HepG2 (cell line): Measurements from ENCODE around the gene GNPAT. TPM values are rescaled to one million over a fixed set of nuclear protein-coding genes. Genes with fewer than 3 reads are reported as not detected.
A peak's percentile ranks its signal among the peaks of the same experiment; 100 is the strongest.

ENCODE experiments used
- BRD4 ChIP-seq: sonication (generic); formaldehyde crosslinking; IDR thresholded peaks from 2 replicates; pipeline ENCODE4 v1.4.0; 2020; ENCODE audit warnings: missing genetic modification reagents
- ETV5 ChIP-seq: IDR thresholded peaks from 2 replicates; pipeline ENCODE4 v1.6.1; 2018; ENCODE audit warnings: missing biosample characterization, missing genetic modification reagents, inconsistent platforms, borderline replicate concordance
- FOXK1 ChIP-seq: sonication (generic); formaldehyde crosslinking; IDR thresholded peaks from 2 replicates; pipeline ENCODE4 v1.4.0; 2020; ENCODE audit warnings: low read depth, missing genetic modification reagents, borderline replicate concordance
- GATA4 ChIP-seq: sonication (generic); IDR thresholded peaks from 2 replicates; pipeline ENCODE4 v1.6.1; 2016; ENCODE audit warnings: antibody characterized with exemption, low read depth, borderline replicate concordance
- GRHL1 ChIP-seq: sonication (generic); formaldehyde crosslinking; conservative IDR thresholded peaks from 2 replicates; pipeline ENCODE4 v1.8.0; 2022; ENCODE audit warnings: missing genetic modification reagents
- PHF21A ChIP-seq: sonication (generic); formaldehyde crosslinking; IDR thresholded peaks from 2 replicates; pipeline ENCODE4 v1.5.0; 2020; ENCODE audit warnings: mild to moderate bottlenecking, missing genetic modification reagents
- POGZ ChIP-seq: sonication (generic); formaldehyde crosslinking; IDR thresholded peaks from 2 replicates; pipeline ENCODE4 v1.4.0; 2020; ENCODE audit warnings: mild to moderate bottlenecking, missing genetic modification reagents
- YEATS2 ChIP-seq: sonication (generic); formaldehyde crosslinking; IDR thresholded peaks from 2 replicates; pipeline ENCODE4 v1.4.0; 2020; ENCODE audit warnings: missing genetic modification reagents, borderline replicate concordance
- ZBTB38 ChIP-seq: sonication (generic); formaldehyde crosslinking; IDR thresholded peaks from 2 replicates; pipeline ENCODE4 v1.5.1; 2020; ENCODE audit warnings: mild to moderate bottlenecking, missing genetic modification reagents
- ZNF101 ChIP-seq: sonication (generic); formaldehyde crosslinking; IDR thresholded peaks from 2 replicates; pipeline ENCODE4 v1.4.0; 2020; ENCODE audit warnings: mild to moderate bottlenecking, low read depth, missing genetic modification reagents, borderline replicate concordance
- ZNF335 ChIP-seq: sonication (generic); formaldehyde crosslinking; IDR thresholded peaks from 2 replicates; pipeline ENCODE4 v1.4.0; 2020; ENCODE audit warnings: missing genetic modification reagents
- ZNF614 ChIP-seq: IDR thresholded peaks from 2 replicates; pipeline ENCODE4 v1.6.1; 2018; ENCODE audit warnings: missing biosample characterization, missing genetic modification reagents, inconsistent platforms, borderline replicate concordance
- ZNF737 ChIP-seq: sonication (generic); formaldehyde crosslinking; IDR thresholded peaks from 2 replicates; pipeline ENCODE4 v1.5.0; 2020; ENCODE audit warnings: missing genetic modification reagents, mild to moderate bottlenecking, borderline replicate concordance
- polyA plus RNA-seq, 8 experiments: library from polyadenylated mRNA; depleted of rRNA in 3 of 8; stranded (reverse) in 7 of 8; unstranded in 1 of 8; fragments of >200 nt; fragmentation: Illumina TruSeq in 4 of 8; extraction: Trizol in 4 of 8; gene quantifications; 2 replicates each; pipeline versions ENCODE4 v1.2.1 to v1.2.3, GENCODE V29; 2011 to 2016; ENCODE audit warnings: low read depth in 4 of 8, missing spikeins in 1 of 8, mixed read lengths in 1 of 8; ENCODE audit not compliant: insufficient read depth in 1 of 8
- total RNA-seq, 5 experiments: library from RNA; depleted of rRNA; stranded (reverse); fragments of >200 nt; fragmentation: Illumina TruSeq; extraction: Trizol; gene quantifications; 2 replicates each; pipeline ENCODE4 v1.2.3, GENCODE V29; 2016; ENCODE audit warnings: low read depth in 1 of 5
- TF ChIP-seq, protein P1 (sequence below), 2 experiments: fragments of 450-650 bp in 1 of 2; sonication (generic) in 1 of 2; formaldehyde crosslinking; IDR thresholded peaks; 2 replicates each; pipeline versions ENCODE4 v1.5.0 to v1.8.0; 2020 to 2022; ENCODE audit warnings: mild to moderate bottlenecking in 1 of 2, missing genetic modification reagents in 1 of 2
- TF ChIP-seq, protein P2 (sequence below): sonication (generic); formaldehyde crosslinking; IDR thresholded peaks from 2 replicates; pipeline ENCODE4 v1.8.0; 2022; ENCODE audit warnings: mild to moderate bottlenecking, missing genetic modification reagents
- TF ChIP-seq, protein P3 (sequence below): sonication (generic); formaldehyde crosslinking; IDR thresholded peaks from 2 replicates; pipeline ENCODE4 v1.5.1; 2020; ENCODE audit warnings: mild to moderate bottlenecking, moderate library complexity, missing genetic modification reagents
- TF ChIP-seq, protein P4 (sequence below): sonication (generic); formaldehyde crosslinking; IDR thresholded peaks from 2 replicates; pipeline ENCODE4 v1.5.0; 2020; ENCODE audit warnings: mild to moderate bottlenecking, missing genetic modification reagents
- TF ChIP-seq, protein P5 (sequence below): sonication (generic); formaldehyde crosslinking; IDR thresholded peaks from 2 replicates; pipeline ENCODE4 v1.4.0; 2020; ENCODE audit warnings: missing genetic modification reagents, borderline replicate concordance

The GNPAT gene
- total and polyA plus RNA-seq, 2 of the 13 experiments (the other 11 are each of a cell fraction or from before 2014, with no cell fraction given) = 58.3 to 114 TPM

DNA sequence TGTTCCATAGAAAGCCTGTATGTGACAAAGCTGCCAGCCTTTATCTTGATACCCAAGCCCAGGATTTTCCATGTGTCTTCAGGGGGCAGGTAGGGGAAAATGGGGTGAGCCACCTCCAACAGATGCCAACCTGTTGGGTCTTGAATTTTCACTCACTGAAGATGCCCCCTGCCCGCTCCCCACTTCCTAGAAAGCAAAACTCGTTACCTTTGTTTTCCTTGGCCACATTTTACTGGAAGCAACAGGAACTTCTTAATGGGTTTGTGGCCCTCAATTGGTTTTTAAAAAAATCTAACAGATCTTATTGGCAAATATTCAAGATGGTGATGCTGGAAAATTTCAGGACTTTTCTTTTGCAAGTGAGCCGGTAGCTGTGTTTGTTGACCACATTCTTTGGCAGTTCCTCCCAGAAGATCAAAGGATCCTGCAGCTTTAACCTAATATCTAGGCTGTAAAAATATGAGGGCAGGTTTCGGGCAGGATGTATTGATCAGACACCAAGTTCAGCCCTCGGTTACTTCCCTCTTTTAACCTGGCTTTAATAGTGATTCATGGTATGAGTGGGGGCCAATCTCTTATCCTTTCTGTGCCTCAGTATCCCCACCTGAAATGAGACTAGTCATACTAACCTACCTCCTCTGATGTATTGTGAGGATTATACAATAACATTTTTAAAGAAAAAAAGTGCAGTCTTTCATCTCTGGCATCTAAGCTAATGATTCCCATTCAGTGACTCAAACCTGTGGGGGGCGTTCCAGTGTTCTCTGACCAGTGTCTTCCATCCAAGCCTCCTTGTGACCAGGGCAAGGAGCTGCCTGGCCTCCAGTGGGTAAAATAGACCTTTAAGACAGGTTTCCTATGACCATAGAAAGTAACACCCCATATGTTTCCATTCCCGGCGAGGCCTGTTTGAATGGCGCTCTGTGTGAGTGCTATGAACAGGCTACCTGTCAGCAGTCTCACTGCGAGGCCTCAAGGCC is 21.3 kb upstream of the GNPAT start (continued):
- TF ChIP-seq, protein P1, sequence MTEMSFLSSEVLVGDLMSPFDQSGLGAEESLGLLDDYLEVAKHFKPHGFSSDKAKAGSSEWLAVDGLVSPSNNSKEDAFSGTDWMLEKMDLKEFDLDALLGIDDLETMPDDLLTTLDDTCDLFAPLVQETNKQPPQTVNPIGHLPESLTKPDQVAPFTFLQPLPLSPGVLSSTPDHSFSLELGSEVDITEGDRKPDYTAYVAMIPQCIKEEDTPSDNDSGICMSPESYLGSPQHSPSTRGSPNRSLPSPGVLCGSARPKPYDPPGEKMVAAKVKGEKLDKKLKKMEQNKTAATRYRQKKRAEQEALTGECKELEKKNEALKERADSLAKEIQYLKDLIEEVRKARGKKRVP (CRISPR knock-in tag; IDR thresholded peaks at IDR 0.05) = no peak
- no peak for TF ChIP-seq GATA4
- TF ChIP-seq, protein P2, sequence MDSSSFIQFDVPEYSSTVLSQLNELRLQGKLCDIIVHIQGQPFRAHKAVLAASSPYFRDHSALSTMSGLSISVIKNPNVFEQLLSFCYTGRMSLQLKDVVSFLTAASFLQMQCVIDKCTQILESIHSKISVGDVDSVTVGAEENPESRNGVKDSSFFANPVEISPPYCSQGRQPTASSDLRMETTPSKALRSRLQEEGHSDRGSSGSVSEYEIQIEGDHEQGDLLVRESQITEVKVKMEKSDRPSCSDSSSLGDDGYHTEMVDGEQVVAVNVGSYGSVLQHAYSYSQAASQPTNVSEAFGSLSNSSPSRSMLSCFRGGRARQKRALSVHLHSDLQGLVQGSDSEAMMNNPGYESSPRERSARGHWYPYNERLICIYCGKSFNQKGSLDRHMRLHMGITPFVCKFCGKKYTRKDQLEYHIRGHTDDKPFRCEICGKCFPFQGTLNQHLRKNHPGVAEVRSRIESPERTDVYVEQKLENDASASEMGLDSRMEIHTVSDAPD (CRISPR knock-in tag) = 0 out of 2 replicates have a peak, but pooled peaks have one; percentile 35
- no peak for TF ChIP-seq ZNF737 (CRISPR knock-in tag)
- TF ChIP-seq, protein P3, sequence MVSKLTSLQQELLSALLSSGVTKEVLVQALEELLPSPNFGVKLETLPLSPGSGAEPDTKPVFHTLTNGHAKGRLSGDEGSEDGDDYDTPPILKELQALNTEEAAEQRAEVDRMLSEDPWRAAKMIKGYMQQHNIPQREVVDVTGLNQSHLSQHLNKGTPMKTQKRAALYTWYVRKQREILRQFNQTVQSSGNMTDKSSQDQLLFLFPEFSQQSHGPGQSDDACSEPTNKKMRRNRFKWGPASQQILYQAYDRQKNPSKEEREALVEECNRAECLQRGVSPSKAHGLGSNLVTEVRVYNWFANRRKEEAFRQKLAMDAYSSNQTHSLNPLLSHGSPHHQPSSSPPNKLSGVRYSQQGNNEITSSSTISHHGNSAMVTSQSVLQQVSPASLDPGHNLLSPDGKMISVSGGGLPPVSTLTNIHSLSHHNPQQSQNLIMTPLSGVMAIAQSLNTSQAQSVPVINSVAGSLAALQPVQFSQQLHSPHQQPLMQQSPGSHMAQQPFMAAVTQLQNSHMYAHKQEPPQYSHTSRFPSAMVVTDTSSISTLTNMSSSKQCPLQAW (CRISPR knock-in tag) = no peak
- no peak for TF ChIP-seq ZBTB38 (CRISPR knock-in tag)
- TF ChIP-seq, protein P4, sequence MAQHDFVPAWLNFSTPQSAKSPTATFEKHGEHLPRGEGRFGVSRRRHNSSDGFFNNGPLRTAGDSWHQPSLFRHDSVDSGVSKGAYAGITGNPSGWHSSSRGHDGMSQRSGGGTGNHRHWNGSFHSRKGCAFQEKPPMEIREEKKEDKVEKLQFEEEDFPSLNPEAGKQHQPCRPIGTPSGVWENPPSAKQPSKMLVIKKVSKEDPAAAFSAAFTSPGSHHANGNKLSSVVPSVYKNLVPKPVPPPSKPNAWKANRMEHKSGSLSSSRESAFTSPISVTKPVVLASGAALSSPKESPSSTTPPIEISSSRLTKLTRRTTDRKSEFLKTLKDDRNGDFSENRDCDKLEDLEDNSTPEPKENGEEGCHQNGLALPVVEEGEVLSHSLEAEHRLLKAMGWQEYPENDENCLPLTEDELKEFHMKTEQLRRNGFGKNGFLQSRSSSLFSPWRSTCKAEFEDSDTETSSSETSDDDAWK (CRISPR knock-in tag) = no peak
- TF ChIP-seq YEATS2 (CRISPR knock-in tag) = no peak
- no peak for TF ChIP-seq ZNF335 (CRISPR knock-in tag)
- no peak for TF ChIP-seq FOXK1 (CRISPR knock-in tag)
- TF ChIP-seq BRD4 (CRISPR knock-in tag) = no peak
- no peak for TF ChIP-seq ZNF101 (CRISPR knock-in tag)
- peak; percentile 77; the same call in 1 of the 2 replicates for TF ChIP-seq PHF21A
- TF ChIP-seq GRHL1 (CRISPR knock-in tag) = no peak
- TF ChIP-seq POGZ (CRISPR knock-in tag) = peak; percentile 60
- TF ChIP-seq, protein P5, sequence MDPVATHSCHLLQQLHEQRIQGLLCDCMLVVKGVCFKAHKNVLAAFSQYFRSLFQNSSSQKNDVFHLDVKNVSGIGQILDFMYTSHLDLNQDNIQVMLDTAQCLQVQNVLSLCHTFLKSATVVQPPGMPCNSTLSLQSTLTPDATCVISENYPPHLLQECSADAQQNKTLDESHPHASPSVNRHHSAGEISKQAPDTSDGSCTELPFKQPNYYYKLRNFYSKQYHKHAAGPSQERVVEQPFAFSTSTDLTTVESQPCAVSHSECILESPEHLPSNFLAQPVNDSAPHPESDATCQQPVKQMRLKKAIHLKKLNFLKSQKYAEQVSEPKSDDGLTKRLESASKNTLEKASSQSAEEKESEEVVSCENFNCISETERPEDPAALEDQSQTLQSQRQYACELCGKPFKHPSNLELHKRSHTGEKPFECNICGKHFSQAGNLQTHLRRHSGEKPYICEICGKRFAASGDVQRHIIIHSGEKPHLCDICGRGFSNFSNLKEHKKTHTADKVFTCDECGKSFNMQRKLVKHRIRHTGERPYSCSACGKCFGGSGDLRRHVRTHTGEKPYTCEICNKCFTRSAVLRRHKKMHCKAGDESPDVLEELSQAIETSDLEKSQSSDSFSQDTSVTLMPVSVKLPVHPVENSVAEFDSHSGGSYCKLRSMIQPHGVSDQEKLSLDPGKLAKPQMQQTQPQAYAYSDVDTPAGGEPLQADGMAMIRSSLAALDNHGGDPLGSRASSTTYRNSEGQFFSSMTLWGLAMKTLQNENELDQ (CRISPR knock-in tag) = no peak
- no peak for TF ChIP-seq ZNF614 (CRISPR knock-in tag)
- peak; percentile 57; the same call in 1 of the 2 replicates for TF ChIP-seq ETV5
